Esophagus (tissue), 2 donors: ENCODE measurements around the gene ZC3H13. TPM values are rescaled to one million over a fixed set of nuclear protein-coding genes. Genes with fewer than 3 reads are reported as not detected.
A peak's percentile ranks its signal among the peaks of the same experiment; 100 is the strongest.

Experiments used
- H3K27ac ChIP-seq, 2 donors: one replicate each; pipeline ENCODE4 v1.5.1; 2013; ENCODE audit warnings: low read depth in 2 of 2, mild to moderate bottlenecking in 2 of 2, inconsistent platforms in 1 of 2, low read length in 1 of 2, moderate library complexity in 1 of 2
- H3K27me3 ChIP-seq, 2 donors: one replicate each; pipeline ENCODE4 v1.6.1; 2013; ENCODE audit warnings: low read length in 2 of 2, control low read depth in 1 of 2, mild to moderate bottlenecking in 1 of 2; ENCODE audit not compliant: insufficient read depth in 2 of 2, control insufficient read depth in 1 of 2
- H3K36me3 ChIP-seq, 2 donors: one replicate each; pipeline ENCODE4 v1.6.1; 2013; ENCODE audit warnings: low read length in 1 of 2; ENCODE audit not compliant: control insufficient read depth in 2 of 2, insufficient read depth in 2 of 2
- H3K4me1 ChIP-seq, 2 donors: one replicate each; pipeline ENCODE4 v1.6.1; 2013; ENCODE audit warnings: low read length in 1 of 2; ENCODE audit not compliant: control insufficient read depth in 2 of 2, insufficient read depth in 2 of 2
- H3K4me3 ChIP-seq, 2 donors: one replicate each; pipeline ENCODE4 v1.5.1; 2013; ENCODE audit warnings: low read length in 2 of 2, mild to moderate bottlenecking in 2 of 2, low read depth in 1 of 2, moderate library complexity in 1 of 2
- H3K9me3 ChIP-seq, 2 donors: one replicate each; pipeline ENCODE4 v1.6.1; 2013; ENCODE audit warnings: mild to moderate bottlenecking in 2 of 2, low read depth in 1 of 2, low read length in 1 of 2, moderate library complexity in 1 of 2; ENCODE audit not compliant: control insufficient read depth in 2 of 2, insufficient read depth in 1 of 2
- WGBS, 2 donors: extraction: QIAGEN DNeasy Blood & Tissue Kit; methylation state at CpG; one replicate each; pipeline ENCODE4 v1.1.7; 2013; 5-methylcytosine and 5-hydroxymethylcytosine counted together
- polyA plus RNA-seq, 2 donors: library from polyadenylated mRNA; stranded (reverse); fragments of 200-250 nt; gene quantifications; one replicate each; pipeline ENCODE4 v1.2.3, GENCODE V29; 2013
- donor health status: healthy with polysubstance abuse.
- donor health status: Bipolar disorder and iron deficiency.

The ZC3H13 gene
- polyA plus RNA-seq, result 10 to 100 TPM in 1 of 2 donors, 1 to 10 TPM in 1; 7.9 to 10.3 TPM

DNA sequence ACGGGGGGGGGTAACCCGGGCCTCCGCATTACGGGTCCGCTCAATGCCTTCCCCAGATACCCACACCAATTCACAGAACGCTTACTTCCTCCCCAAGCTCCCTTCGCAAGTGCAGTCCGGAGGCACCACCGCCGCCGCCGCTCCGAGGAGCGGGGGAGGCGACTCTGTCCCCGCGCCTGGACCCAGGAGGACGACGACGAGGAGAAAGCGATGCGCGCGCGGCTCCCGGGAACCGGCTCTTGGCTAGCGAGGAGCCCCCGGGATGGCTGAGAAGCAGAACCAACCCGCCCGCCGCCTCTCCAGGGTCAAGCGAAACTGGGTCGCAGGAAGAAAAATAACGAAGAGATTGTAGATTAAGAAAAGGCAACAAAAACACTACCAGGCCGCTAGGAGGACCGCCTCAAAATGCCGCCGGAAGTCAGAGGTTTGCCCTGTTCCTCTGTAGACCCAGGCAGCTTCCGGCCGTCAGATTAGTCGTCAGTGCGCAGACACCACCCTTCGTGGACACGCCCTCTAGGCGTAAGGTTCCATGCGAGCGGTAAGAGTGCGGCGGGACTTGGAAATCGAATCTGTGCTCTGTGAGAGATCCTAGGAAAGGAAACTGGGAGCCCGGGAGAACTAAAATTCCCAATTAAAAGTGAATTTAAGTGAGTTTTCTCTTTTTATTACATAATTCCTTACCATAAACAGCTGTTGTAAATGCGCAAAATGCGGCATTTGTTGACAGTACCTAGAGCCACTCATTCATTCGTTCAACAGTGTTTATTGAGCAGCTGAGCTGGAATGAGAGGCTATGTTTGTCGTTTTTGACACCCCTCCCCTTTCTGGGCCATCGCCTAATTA, at the start of gene ZC3H13:
Gene ZC3H13, minus strand, starts transcription at position 428 of the 843 bp plus-strand sequence. CDS start 7,239 bp downstream, outside the sequence.
- 0 to 1% methylated on average over 57 of the region's 57 CpGs for WGBS, 2 donors
- peak within 1 kb of the TSS; percentile 94 to 100 for H3K4me3 ChIP-seq
- H3K27ac ChIP-seq, result peak within 1 kb of the TSS; percentile 93 to 95
- H3K9me3 ChIP-seq, result no peaks in the 10 kb centered on the region
- no peaks in the 10 kb centered on the region for H3K4me1 ChIP-seq
- H3K36me3 ChIP-seq, result no peaks in the 10 kb centered on the region
- no peaks in the 10 kb centered on the region for H3K27me3 ChIP-seq

DNA sequence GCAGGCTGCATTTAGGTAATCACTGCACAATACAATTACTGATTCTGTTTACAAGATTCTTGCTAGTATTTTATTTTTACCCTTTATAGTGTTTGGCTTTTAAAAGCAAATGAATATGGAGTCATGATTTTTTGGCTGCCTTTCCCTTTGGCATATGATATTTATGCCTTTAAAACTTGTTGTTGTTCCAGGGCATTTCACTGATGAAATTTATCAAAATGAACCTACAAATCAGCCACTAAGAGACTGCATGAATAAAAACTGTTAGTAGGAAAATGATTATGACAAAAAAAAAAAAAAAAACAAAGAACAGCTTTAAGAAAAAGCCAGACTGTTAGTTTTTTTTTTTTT, 49.7 kb upstream of the ZC3H13 start:
- Histone ChIP-seq H3K4me1 (no peaks in the 10 kb centered on the region), H3K4me3 (no peak overlapping the region), H3K27ac (no peak overlapping the region), H3K9me3 (no peaks in the 10 kb centered on the region), H3K36me3 (no peaks in the 10 kb centered on the region), H3K27me3 (no peaks in the 10 kb centered on the region)

GRCh38 chr13:46101484-46102254, 49.1 kb upstream of the ZC3H13 start:
- no peaks in the 10 kb centered on the region for H3K9me3 ChIP-seq
- no peaks in the 10 kb centered on the region for H3K36me3 ChIP-seq
- H3K4me3 ChIP-seq, result no peak overlapping the region
- no peak overlapping the region for H3K27ac ChIP-seq
- no peaks in the 10 kb centered on the region for H3K4me1 ChIP-seq
- 72% methylated on average over 8 of the region's 8 CpGs for WGBS, 2 donors
- H3K27me3 ChIP-seq, result no peaks in the 10 kb centered on the region

GRCh38 chr13:46101002-46101401, 48.5 kb upstream of the ZC3H13 start:
- Histone ChIP-seq H3K36me3 (no peaks in the 10 kb centered on the region), H3K27ac (no peak overlapping the region), H3K9me3 (no peaks in the 10 kb centered on the region), H3K4me3 (no peak overlapping the region), H3K27me3 (no peaks in the 10 kb centered on the region), H3K4me1 (no peaks in the 10 kb centered on the region)
- 83 to 85% methylated on average over 4 of the region's 4 CpGs for WGBS, 2 donors

- H3K27ac ChIP-seq, result no peak overlapping the region
- H3K4me1 ChIP-seq, result no peaks in the 10 kb centered on the region
- no peak overlapping the region for H3K4me3 ChIP-seq
- no peaks in the 10 kb centered on the region for H3K9me3 ChIP-seq
- H3K27me3 ChIP-seq, result no peaks in the 10 kb centered on the region
- WGBS, 2 donors, result 67 to 88% methylated on average over 1 of the region's 1 CpG
- no peaks in the 10 kb centered on the region for H3K36me3 ChIP-seq
Observed at GRCh38 chr13:46100191-46100815, 47.8 kb upstream of the ZC3H13 start.

DNA sequence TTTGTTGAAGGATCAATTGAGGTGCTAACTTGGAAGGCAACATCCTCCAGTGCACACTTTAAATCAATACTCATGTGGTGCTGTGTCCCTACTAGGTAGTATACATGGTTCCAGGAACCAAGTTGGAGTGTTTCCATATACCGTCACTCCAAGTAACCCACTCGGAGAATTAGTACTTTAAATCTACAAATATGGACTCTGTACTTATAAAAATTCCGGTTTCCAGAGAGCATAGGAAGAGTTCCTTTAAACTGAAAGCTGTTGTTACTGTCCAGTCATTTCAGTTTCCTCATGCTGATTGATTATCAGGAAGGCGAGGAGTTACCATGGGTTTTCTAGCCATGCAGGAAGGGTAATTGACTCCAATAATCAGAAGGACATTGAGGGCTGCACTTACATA, 45.1 kb upstream of the ZC3H13 start:
- Histone ChIP-seq H3K27ac (no peak overlapping the region), H3K4me3 (no peak overlapping the region), H3K9me3 (no peaks in the 10 kb centered on the region), H3K27me3 (no peaks in the 10 kb centered on the region), H3K4me1 (no peaks in the 10 kb centered on the region), H3K36me3 (no peaks in the 10 kb centered on the region)
- WGBS, 2 donors, result 78 to 87% methylated on average over 4 of the region's 4 CpGs

GRCh38 chr13:46097015-46097414, 44.5 kb upstream of the ZC3H13 start:
- H3K4me3 ChIP-seq, result no peak overlapping the region
- no peaks in the 10 kb centered on the region for H3K27me3 ChIP-seq
- no peaks in the 10 kb centered on the region for H3K9me3 ChIP-seq
- 66 to 69% methylated on average over 3 of the region's 3 CpGs for WGBS, 2 donors
- H3K36me3 ChIP-seq, result no peaks in the 10 kb centered on the region
- H3K4me1 ChIP-seq, result no peaks in the 10 kb centered on the region
- no peak overlapping the region for H3K27ac ChIP-seq

- H3K27me3 ChIP-seq, result no peaks in the 10 kb centered on the region
- 87 to 90% methylated on average over 3 of the region's 3 CpGs for WGBS, 2 donors
- no peak overlapping the region for H3K4me3 ChIP-seq
- H3K27ac ChIP-seq, result no peak overlapping the region
- H3K36me3 ChIP-seq, result no peaks in the 10 kb centered on the region
- H3K9me3 ChIP-seq, result no peaks in the 10 kb centered on the region
- H3K4me1 ChIP-seq, result no peaks in the 10 kb centered on the region
Observed at GRCh38 chr13:46094478-46094877, 41.9 kb upstream of the ZC3H13 start.

- no peaks in the 10 kb centered on the region for H3K9me3 ChIP-seq
- no peaks in the 10 kb centered on the region for H3K27me3 ChIP-seq
- no peaks in the 10 kb centered on the region for H3K36me3 ChIP-seq
- 76 to 85% methylated on average over 5 of the region's 5 CpGs for WGBS, 2 donors
- H3K4me3 ChIP-seq, result no peak overlapping the region
- no peaks in the 10 kb centered on the region for H3K4me1 ChIP-seq
- no peak overlapping the region for H3K27ac ChIP-seq
Observed at GRCh38 chr13:46088821-46089562, 36.4 kb upstream of the ZC3H13 start.
